Astrocyte (in vitro differentiated cells and primary cell): ENCODE measurements around the gene MRPL55.

Source experiments
- EZH2 ChIP-seq: IDR thresholded peaks from 2 replicates; pipeline ENCODE4 v1.6.1; 2012; ENCODE audit warnings: mild to moderate bottlenecking, low read length, inconsistent platforms; ENCODE audit not compliant: insufficient read depth
- TF ChIP-seq, protein P1 (sequence below): IDR thresholded peaks from 2 replicates; pipeline ENCODE4 v1.5.1; 2011; ENCODE audit warnings: low read depth, mild to moderate bottlenecking, inconsistent platforms, low read length, moderate library complexity; ENCODE audit not compliant: insufficient read depth

DNA sequence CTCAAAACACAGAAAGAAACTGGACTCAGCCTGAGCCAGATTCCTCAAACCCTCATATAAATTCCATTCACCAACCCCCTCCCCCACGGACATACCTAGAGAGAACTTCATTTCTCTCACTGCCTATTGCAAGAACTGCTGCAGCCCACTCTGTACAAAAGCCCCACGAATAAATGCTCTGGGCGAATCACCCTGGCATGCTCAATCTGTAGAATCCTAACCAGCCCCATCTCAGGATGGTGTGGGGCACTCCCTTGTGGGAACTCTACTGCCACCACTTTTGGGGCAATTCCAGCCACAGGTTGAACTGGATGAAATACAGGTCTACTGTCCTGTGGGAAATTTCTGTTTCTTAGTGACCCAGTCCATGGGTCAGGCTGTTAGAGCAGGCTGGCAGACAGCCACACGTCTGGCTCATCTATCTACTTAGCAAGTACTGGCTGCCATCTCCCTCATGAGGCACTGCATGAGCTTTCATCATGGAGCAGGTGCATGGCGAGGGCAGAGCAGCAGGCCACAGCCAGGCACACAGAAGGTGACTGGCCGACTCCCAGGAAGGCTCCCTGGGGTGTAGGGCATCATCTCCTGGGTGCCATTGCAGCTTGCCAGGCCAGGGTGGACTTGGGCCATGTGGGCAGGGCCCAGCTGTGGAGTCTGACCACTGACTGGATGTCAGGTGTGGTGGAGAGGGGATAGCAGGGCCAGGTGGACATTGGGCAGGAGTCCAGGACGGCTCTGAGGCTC lies 4.4 kb downstream of the MRPL55 start:
- TF ChIP-seq, protein P1, sequence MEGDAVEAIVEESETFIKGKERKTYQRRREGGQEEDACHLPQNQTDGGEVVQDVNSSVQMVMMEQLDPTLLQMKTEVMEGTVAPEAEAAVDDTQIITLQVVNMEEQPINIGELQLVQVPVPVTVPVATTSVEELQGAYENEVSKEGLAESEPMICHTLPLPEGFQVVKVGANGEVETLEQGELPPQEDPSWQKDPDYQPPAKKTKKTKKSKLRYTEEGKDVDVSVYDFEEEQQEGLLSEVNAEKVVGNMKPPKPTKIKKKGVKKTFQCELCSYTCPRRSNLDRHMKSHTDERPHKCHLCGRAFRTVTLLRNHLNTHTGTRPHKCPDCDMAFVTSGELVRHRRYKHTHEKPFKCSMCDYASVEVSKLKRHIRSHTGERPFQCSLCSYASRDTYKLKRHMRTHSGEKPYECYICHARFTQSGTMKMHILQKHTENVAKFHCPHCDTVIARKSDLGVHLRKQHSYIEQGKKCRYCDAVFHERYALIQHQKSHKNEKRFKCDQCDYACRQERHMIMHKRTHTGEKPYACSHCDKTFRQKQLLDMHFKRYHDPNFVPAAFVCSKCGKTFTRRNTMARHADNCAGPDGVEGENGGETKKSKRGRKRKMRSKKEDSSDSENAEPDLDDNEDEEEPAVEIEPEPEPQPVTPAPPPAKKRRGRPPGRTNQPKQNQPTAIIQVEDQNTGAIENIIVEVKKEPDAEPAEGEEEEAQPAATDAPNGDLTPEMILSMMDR, result no peak
- TF ChIP-seq EZH2, result no peak
